ENCODE data around the gene PTOV1.

PTOV1 gene

GRCh38 chr19:49875177-49875576 is 24.2 kb downstream of the PTOV1 start:
- H3K27ac ChIP-seq (ENCODE audit: low read length), result no peak overlapping the region
- peaks cover 6% of the 10 kb centered on the region for H3K4me1 ChIP-seq (ENCODE audit: control insufficient read depth, low read depth, low read length)

GRCh38 chr19:49875857-49876421 is 25.0 kb downstream of the PTOV1 start:
- no peaks in the 10 kb centered on the region for H3K9me3 ChIP-seq (ENCODE audit: control insufficient read depth, low read depth, low read length)
- peak overlapping the region; percentile 93 for H3K4me3 ChIP-seq (ENCODE audit: low read length)
- H3K27ac ChIP-seq (ENCODE audit: low read length), result peak overlapping the region; percentile 87
- H3K4me1 ChIP-seq (ENCODE audit: control insufficient read depth, low read depth, low read length), result peaks cover 4% of the 10 kb centered on the region
- peak overlapping the region; percentile 82 for H3K9ac ChIP-seq (ENCODE audit: low read length)
- no peaks in the 10 kb centered on the region for H3K27me3 ChIP-seq (ENCODE audit: control insufficient read depth, insufficient read depth, low read length)
- peaks cover 18% of the 10 kb centered on the region for H3K36me3 ChIP-seq (ENCODE audit: control insufficient read depth, low read depth, low read length)

More at GRCh38 chr19:49875177-49875576, 24.2 kb downstream of the PTOV1 start:
- Histone ChIP-seq H3K4me3 (ENCODE audit: low read length) (peak overlapping the region; percentile 93), H3K27me3 (ENCODE audit: control insufficient read depth, insufficient read depth, low read length) (no peaks in the 10 kb centered on the region), H3K9ac (ENCODE audit: low read length) (peak overlapping the region; percentile 82), H3K36me3 (ENCODE audit: control insufficient read depth, low read depth, low read length) (peaks cover 10% of the 10 kb centered on the region), H3K9me3 (ENCODE audit: control insufficient read depth, low read depth, low read length) (no peaks in the 10 kb centered on the region)

- Histone ChIP-seq H3K9me3 (ENCODE audit: control insufficient read depth, low read depth, low read length) (no peaks in the 10 kb centered on the region), H3K27ac (ENCODE audit: low read length) (peak overlapping the region; percentile 96), H3K36me3 (ENCODE audit: control insufficient read depth, low read depth, low read length) (peaks cover 23% of the 10 kb centered on the region), H3K4me3 (ENCODE audit: low read length) (peak overlapping the region; percentile 93), H3K4me1 (ENCODE audit: control insufficient read depth, low read depth, low read length) (peaks cover 4% of the 10 kb centered on the region), H3K9ac (ENCODE audit: low read length) (peak overlapping the region; percentile 82), H3K27me3 (ENCODE audit: control insufficient read depth, insufficient read depth, low read length) (no peaks in the 10 kb centered on the region)
Observed at GRCh38 chr19:49876422-49877019, 25.6 kb downstream of the PTOV1 start.

GRCh38 chr19:49877020-49877878 is 26.3 kb downstream of the PTOV1 start, which contains the start of the genes AKT1S1 and TBC1D17:
Gene AKT1S1 (minus strand): TSS chr19:49877355. CDS start chr19:49873295, 4,060 bp downstream.
Gene TBC1D17 (plus strand): TSS chr19:49877702. CDS start chr19:49877724, 22 bp downstream.
- Histone ChIP-seq H3K9me3 (ENCODE audit: control insufficient read depth, low read depth, low read length) (no peaks in the 10 kb centered on the region), H3K4me3 (ENCODE audit: low read length) (peak within 1 kb of the TSS; percentile 93), H3K9ac (ENCODE audit: low read length) (peak within 1 kb of the TSS; percentile 82), H3K27me3 (ENCODE audit: control insufficient read depth, insufficient read depth, low read length) (no peaks in the 10 kb centered on the region), H3K27ac (ENCODE audit: low read length) (peak within 1 kb of the TSS; percentile 96), H3K36me3 (ENCODE audit: control insufficient read depth, low read depth, low read length) (peaks cover 31% of the 10 kb centered on the region), H3K4me1 (ENCODE audit: control insufficient read depth, low read depth, low read length) (peaks cover 4% of the 10 kb centered on the region)

GRCh38 chr19:49877879-49878743 is 27.2 kb downstream of the PTOV1 start:
- Histone ChIP-seq H3K9me3 (ENCODE audit: control insufficient read depth, low read depth, low read length) (no peaks in the 10 kb centered on the region), H3K27ac (ENCODE audit: low read length) (peak overlapping the region; percentile 87)

GRCh38 chr19:49878744-49879070 is 27.7 kb downstream of the PTOV1 start:
- Histone ChIP-seq H3K9ac (ENCODE audit: low read length) (peak overlapping the region; percentile 68), H3K36me3 (ENCODE audit: control insufficient read depth, low read depth, low read length) (peaks cover 45% of the 10 kb centered on the region), H3K27ac (ENCODE audit: low read length) (peak overlapping the region; percentile 74), H3K4me3 (ENCODE audit: low read length) (peak overlapping the region; percentile 93), H3K27me3 (ENCODE audit: control insufficient read depth, insufficient read depth, low read length) (no peaks in the 10 kb centered on the region), H3K4me1 (ENCODE audit: control insufficient read depth, low read depth, low read length) (peaks cover 4% of the 10 kb centered on the region), H3K9me3 (ENCODE audit: control insufficient read depth, low read depth, low read length) (no peaks in the 10 kb centered on the region)

More at GRCh38 chr19:49877879-49878743, 27.2 kb downstream of the PTOV1 start:
- H3K36me3 ChIP-seq (ENCODE audit: control insufficient read depth, low read depth, low read length), result peaks cover 39% of the 10 kb centered on the region
- H3K9ac ChIP-seq (ENCODE audit: low read length), result peak overlapping the region; percentile 80
- H3K27me3 ChIP-seq (ENCODE audit: control insufficient read depth, insufficient read depth, low read length), result no peaks in the 10 kb centered on the region
- peaks cover 4% of the 10 kb centered on the region for H3K4me1 ChIP-seq (ENCODE audit: control insufficient read depth, low read depth, low read length)
- H3K4me3 ChIP-seq (ENCODE audit: low read length), result peak overlapping the region; percentile 93

GRCh38 chr19:49879243-49879963 is 28.4 kb downstream of the PTOV1 start:
- Histone ChIP-seq H3K27ac (ENCODE audit: low read length) (no peak overlapping the region), H3K9ac (ENCODE audit: low read length) (no peak overlapping the region), H3K27me3 (ENCODE audit: control insufficient read depth, insufficient read depth, low read length) (no peaks in the 10 kb centered on the region), H3K4me3 (ENCODE audit: low read length) (peak overlapping the region; percentile 93), H3K36me3 (ENCODE audit: control insufficient read depth, low read depth, low read length) (peaks cover 50% of the 10 kb centered on the region), H3K9me3 (ENCODE audit: control insufficient read depth, low read depth, low read length) (no peaks in the 10 kb centered on the region), H3K4me1 (ENCODE audit: control insufficient read depth, low read depth, low read length) (peaks cover 4% of the 10 kb centered on the region)

GRCh38 chr19:49880162-49880869 is 29.4 kb downstream of the PTOV1 start:
- no peak overlapping the region for H3K4me3 ChIP-seq (ENCODE audit: low read length)
- H3K9me3 ChIP-seq (ENCODE audit: control insufficient read depth, low read depth, low read length), result no peaks in the 10 kb centered on the region
- H3K27me3 ChIP-seq (ENCODE audit: control insufficient read depth, insufficient read depth, low read length), result no peaks in the 10 kb centered on the region
- peaks cover 4% of the 10 kb centered on the region for H3K4me1 ChIP-seq (ENCODE audit: control insufficient read depth, low read depth, low read length)
- H3K36me3 ChIP-seq (ENCODE audit: control insufficient read depth, low read depth, low read length), result peaks cover 54% of the 10 kb centered on the region
- H3K27ac ChIP-seq (ENCODE audit: low read length), result no peak overlapping the region
- H3K9ac ChIP-seq (ENCODE audit: low read length), result no peak overlapping the region

- no peaks in the 10 kb centered on the region for H3K9me3 ChIP-seq (ENCODE audit: control insufficient read depth, low read depth, low read length)
- no peak overlapping the region for H3K4me3 ChIP-seq (ENCODE audit: low read length)
- H3K27me3 ChIP-seq (ENCODE audit: control insufficient read depth, insufficient read depth, low read length), result no peaks in the 10 kb centered on the region
- peaks cover 4% of the 10 kb centered on the region for H3K4me1 ChIP-seq (ENCODE audit: control insufficient read depth, low read depth, low read length)
- H3K27ac ChIP-seq (ENCODE audit: low read length), result no peak overlapping the region
- H3K36me3 ChIP-seq (ENCODE audit: control insufficient read depth, low read depth, low read length), result peaks cover 54% of the 10 kb centered on the region
- H3K9ac ChIP-seq (ENCODE audit: low read length), result no peak overlapping the region
Observed at GRCh38 chr19:49881186-49881585, 30.2 kb downstream of the PTOV1 start.

GRCh38 chr19:49881672-49882394 is 30.9 kb downstream of the PTOV1 start:
- Histone ChIP-seq H3K4me1 (ENCODE audit: control insufficient read depth, low read depth, low read length) (peaks cover 4% of the 10 kb centered on the region), H3K27ac (ENCODE audit: low read length) (no peak overlapping the region), H3K9me3 (ENCODE audit: control insufficient read depth, low read depth, low read length) (no peaks in the 10 kb centered on the region), H3K9ac (ENCODE audit: low read length) (no peak overlapping the region), H3K36me3 (ENCODE audit: control insufficient read depth, low read depth, low read length) (peaks cover 54% of the 10 kb centered on the region), H3K27me3 (ENCODE audit: control insufficient read depth, insufficient read depth, low read length) (no peaks in the 10 kb centered on the region), H3K4me3 (ENCODE audit: low read length) (no peak overlapping the region)

Data from iPS-18a (cell line).